Fibroblast of skin of scalp (primary cell): ENCODE data around the gene CD226. TPM values are rescaled to one million over a fixed set of nuclear protein-coding genes. Genes with fewer than 3 reads are reported as not detected.
A peak's percentile ranks its signal among the peaks of the same experiment; 100 is the strongest.
"Not testable (repeated sequence)": the region's sequence is repeated elsewhere in the genome, so short reads cannot be mapped to it uniquely, and the experiment has no call there.

Experiments
- DNase-seq: peaks from one replicate; pipeline ENCODE4 v3.0.0-alpha.2; 2013
- polyA plus RNA-seq, 2 experiments: library from polyadenylated mRNA; unstranded; fragments of 120-200 nt; gene quantifications; one replicate each; pipeline ENCODE4 v1.2.1, GENCODE V29; 2013; ENCODE audit not compliant: insufficient read length in 2 of 2

Gene CD226
- polyA plus RNA-seq (2013, experiment 1 of 2; ENCODE audit: insufficient read length): 0.18 TPM
- 0.11 TPM for polyA plus RNA-seq (2013, experiment 2 of 2; ENCODE audit: insufficient read length)

GRCh38 chr18:69947361-69948133 lies at the start of gene CD226:
TSS of gene CD226 (minus strand) at chr18:69947873. CDS start at chr18:69947406, 467 bp downstream.
- DNase-seq: no peak

GRCh38 chr18:69996951-69997798 lies 49.5 kb upstream of the CD226 start:
- DNase-seq: no peak

- DNase-seq: no peak
Measured at GRCh38 chr18:69996417-69996816, 48.7 kb upstream of the CD226 start.

- no peak for DNase-seq
Measured at GRCh38 chr18:69995774-69996173, 48.1 kb upstream of the CD226 start.

- DNase-seq: peak; percentile 39
Measured at GRCh38 chr18:69992776-69993175, 45.1 kb upstream of the CD226 start.

GRCh38 chr18:69987870-69988269 lies 40.2 kb upstream of the CD226 start:
- DNase-seq: no peak

GRCh38 chr18:69985239-69985638 lies 37.6 kb upstream of the CD226 start:
- DNase-seq: no peak

- no peak for DNase-seq
Measured at GRCh38 chr18:69982417-69982816, 34.7 kb upstream of the CD226 start.

GRCh38 chr18:69981948-69982347 lies 34.3 kb upstream of the CD226 start:
- no peak for DNase-seq

GRCh38 chr18:69980982-69981804 lies 33.5 kb upstream of the CD226 start:
- no peak for DNase-seq

GRCh38 chr18:69980509-69980908 lies 32.8 kb upstream of the CD226 start:
- DNase-seq: no peak

- DNase-seq: no peak
Measured at GRCh38 chr18:69978732-69979715, 31.4 kb upstream of the CD226 start.

GRCh38 chr18:69975294-69975693 lies 27.6 kb upstream of the CD226 start:
- DNase-seq: not testable (repeated sequence)

GRCh38 chr18:69974365-69974764 lies 26.7 kb upstream of the CD226 start:
- DNase-seq: peak; percentile 49

- DNase-seq: peak; percentile 5
Measured at GRCh38 chr18:69969491-69969890, 21.8 kb upstream of the CD226 start.

- DNase-seq: no peak
Measured at GRCh38 chr18:69968039-69968438, 20.4 kb upstream of the CD226 start.

- no peak for DNase-seq
Measured at GRCh38 chr18:69963196-69963595, 15.5 kb upstream of the CD226 start.

GRCh38 chr18:69961718-69962117 lies 14.0 kb upstream of the CD226 start:
- DNase-seq: no peak

GRCh38 chr18:69958422-69958821 lies 10.7 kb upstream of the CD226 start:
- DNase-seq: no peak

GRCh38 chr18:69957747-69958146 lies 10.1 kb upstream of the CD226 start:
- DNase-seq: no peak
